Hematopoietic multipotent progenitor cell treated with erythropoietin and hydrocortisone succinate and interleukin-3 and kit ligand, for 4 days (in vitro differentiated cells): ENCODE data around the gene GAB3.
"Not testable (repeated sequence)": the region's sequence is repeated elsewhere in the genome, so short reads cannot be mapped to it uniquely, and the experiment has no call there.

Source experiments
- DNase-seq: peaks from one replicate; pipeline ENCODE4 v3.0.0-alpha.2; 2015

GAB3 gene

DNA sequence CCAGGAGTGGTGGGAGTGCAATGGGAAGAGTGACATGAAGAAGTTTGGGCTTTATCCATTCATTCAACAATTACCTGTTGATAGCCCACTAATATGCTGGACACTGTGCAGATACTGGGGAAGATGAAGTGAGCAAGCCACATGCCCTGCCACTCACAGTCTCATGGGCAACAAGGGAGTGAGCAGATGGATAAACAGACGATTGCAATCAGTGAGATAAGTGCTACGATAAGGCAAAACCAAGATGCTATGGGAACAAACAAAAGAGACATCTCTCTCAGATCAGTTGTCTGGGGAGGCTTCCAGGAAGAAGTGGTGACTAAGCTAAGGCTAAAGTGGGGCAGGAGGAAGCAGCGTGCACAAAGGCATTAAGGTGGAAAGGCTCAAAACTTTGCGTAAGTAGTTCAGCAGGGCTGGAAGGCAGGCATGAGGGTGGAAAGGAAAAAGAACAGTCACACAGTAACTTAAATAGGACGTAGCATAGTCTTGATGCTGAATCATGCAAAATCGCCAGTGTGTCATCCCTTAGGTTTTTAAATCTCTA is 31.7 kb downstream of the GAB3 start:
- peak; percentile 65 for DNase-seq

DNA sequence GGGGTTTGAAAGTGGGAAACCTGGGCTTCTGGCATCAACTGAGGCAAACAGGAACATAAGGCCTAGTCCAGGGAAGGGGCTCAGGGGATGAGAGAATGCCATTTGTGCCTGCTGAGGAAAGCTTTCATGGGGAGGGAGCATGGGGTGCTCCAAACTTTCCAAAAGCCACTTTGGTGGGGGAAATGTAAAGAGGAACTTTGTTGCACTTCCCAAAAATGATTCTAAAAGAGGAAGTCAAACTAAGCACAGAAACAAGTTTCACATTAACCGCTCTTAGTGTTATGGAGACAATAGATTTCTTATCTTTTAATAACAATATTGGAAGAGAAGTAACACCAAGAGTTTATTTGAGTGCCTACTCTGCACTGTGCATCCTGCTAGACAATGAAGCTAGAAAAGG is 32.3 kb downstream of the GAB3 start:
- DNase-seq: peak; percentile 72

DNA sequence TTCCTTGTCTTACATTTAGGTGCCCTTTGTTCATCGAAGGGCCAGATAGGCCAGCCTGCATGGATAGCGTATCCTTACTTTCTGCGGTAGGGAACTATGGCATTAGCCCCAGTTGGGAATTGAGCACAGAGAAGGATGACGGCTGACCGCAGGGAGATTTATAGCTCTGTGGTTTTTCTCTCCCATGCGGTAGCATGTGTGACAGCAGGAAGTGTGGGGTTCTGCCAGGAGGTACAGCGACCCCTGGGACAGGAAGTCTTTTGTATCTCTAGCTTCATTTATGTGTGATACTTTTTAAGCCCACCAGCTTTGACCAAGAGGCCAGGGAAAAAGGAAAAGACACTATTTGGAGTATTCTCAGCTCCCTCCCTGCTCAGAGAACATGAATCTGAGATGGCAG is 33.1 kb downstream of the GAB3 start:
- peak; percentile 87 for DNase-seq

- DNase-seq: no peak
These were observed 35.1 kb downstream of the GAB3 start for GRCh38 chrX:154715825-154716224.

GRCh38 chrX:154714925-154715324 is 36.0 kb downstream of the GAB3 start:
- DNase-seq: peak; percentile 76

DNA sequence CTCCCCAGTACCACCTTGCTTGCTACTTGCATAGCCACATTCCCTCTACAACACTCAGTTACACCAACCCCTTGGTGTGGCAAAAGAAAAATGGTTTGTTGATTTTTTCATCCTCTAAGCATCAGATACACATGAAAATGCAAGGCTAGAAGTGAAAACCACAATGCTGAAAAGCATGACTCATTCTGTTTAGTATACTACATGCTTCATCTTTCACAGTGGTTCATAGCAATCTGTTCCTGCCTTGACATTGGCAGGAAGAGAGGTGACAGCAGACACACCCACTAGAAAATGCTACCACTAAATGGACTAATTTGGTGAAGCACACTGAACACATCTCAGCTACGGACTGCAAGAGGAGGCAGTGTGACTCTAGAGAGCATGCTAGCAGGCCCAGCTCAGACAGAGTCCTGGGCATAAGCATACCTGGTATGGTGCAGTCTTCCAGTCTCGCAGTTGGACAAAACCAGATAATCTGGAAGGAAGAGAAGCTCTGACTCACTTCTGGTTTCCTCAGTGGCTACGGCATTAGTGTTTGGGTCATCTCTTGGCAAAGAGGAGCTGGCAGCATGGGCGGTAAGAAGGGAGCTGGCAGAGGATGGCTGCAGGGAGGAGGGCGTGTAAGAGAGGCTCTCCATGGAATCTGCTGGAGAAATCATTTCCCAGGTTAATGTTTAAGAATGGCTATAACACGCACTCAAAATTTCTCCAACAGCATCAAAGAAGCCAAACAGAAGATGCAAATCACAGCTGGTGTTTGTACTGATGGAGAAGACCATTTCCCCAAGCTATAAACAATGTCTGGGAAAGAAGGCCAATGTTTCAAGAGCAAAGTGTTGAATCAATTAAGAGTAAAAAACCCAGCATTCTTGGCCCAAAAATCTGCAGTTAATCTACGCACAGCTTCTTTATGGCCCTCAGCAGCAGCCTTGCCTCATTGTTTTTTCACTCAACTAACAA is 37.8 kb downstream of the GAB3 start:
- DNase-seq: peak; percentile 48

GRCh38 chrX:154711264-154711663 is 39.6 kb downstream of the GAB3 start:
- DNase-seq: no peak

DNA sequence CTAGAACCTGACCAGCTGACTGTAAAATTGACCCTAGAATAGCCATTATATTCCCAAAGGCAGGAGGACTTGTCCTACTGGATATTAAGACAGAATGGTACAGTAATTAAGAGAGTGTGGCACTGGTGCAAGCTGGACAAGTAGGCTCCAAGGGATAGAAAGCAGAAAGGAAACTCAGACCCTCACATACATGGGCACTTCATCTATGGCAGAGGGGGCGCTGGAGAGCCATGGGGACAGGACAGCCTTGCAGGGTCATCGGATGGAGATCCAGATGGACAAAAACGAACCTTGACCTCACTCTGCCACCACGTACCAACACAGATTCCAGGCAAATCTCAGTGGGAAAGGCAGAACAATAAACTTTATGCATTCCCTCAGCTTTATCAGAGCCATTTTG is 40.6 kb downstream of the GAB3 start:
- no peak for DNase-seq

- DNase-seq: no peak
These were observed 52.1 kb downstream of the GAB3 start for GRCh38 chrX:154698630-154699248.

DNA sequence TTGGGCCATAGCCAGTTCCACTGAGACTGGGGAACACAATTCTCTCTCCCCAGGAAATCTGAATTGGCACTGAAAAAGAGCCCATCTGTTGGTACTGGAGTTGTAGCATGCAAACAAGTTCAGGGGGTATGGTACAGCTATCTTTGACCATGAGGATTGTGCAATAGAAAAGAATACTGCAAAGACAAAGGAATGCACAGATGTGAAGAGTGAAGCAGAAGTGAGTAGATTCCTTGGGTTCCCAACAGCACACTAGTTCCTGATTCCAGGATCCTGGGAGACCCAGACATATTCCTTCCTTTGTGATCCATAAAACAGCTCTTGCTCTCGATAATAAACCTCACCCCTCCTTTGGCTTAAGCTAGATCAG is 54.2 kb downstream of the GAB3 start:
- no peak for DNase-seq

DNA sequence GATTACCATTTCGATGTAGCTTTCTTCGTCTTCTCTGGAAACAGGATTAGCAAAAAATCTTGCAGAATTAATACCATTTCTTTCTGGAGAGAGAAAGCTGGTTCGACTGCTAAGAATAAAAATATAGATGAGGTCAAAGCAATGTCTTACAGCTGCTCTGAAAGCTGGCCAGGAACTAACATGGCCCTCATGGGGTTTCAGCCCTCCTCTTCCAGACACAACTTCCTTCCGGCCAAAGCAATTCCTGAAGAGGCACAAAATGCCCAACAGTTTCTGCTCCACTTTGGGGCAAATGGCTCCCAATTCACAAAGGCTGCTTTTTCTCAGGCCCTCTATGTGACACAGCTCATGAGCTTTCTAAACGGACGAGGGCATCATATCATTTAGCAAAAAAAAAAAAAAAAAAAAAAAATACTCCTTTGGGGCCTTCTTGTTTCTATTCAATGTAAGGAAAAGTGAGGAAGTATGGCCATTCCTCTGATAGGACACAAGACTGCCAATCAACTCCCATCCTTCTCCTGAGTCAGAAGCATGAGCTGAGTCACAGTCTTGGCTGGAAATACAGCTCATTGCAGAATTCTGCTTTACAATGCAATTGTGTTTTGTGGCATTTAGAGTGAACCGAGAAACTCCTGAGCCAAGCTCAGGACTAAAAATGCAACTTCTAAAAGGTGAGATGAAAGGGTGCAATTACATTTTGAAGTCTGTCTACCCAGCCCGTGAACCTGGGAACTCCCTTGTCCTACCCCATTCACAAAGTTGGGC is 54.8 kb downstream of the GAB3 start:
- DNase-seq: no peak

- no peak for DNase-seq
These were observed 57.5 kb downstream of the GAB3 start for GRCh38 chrX:154693394-154693793.

DNA sequence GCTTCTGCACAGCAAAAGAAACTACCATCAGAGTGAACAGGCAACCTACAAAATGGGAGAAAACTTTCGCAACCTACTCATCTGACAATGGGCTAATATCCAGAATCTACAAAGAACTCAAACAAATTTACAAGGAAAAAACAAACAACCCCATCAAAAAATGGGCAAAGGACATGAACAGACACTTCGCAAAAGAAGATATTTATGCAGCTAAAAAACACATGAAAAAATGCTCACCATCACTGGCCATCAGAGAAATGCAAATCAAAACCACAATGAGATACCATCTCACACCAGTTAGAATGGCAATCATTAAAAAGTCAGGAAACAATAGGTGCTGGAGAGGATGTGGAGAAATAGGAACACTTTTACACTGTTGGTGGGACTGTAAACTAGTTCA is 60.4 kb downstream of the GAB3 start:
- not testable (repeated sequence) for DNase-seq

- DNase-seq: not testable (repeated sequence)
These were observed 78.8 kb downstream of the GAB3 start for GRCh38 chrX:154672084-154672483.

- DNase-seq: not testable (repeated sequence)
These were observed 80.0 kb downstream of the GAB3 start for GRCh38 chrX:154670848-154671247.

DNA sequence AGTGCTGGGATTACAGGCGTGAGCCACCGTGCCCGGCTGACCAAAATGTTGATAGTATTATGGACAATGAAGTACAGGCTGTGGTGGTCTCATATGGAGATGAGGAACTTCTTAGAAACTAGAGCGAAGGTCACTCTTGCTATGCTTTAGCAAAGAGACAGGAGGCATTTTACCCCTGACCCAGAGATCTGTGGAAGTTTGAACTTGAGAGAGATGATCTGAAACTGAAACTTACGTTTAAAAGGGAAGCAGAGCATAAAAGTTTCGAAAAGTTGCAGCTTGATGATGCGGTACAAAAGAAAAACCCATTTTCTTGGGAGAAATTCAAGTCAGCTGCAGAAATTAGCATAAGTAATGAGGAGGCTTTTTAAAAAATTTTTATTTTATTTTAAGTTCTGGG is 89.0 kb downstream of the GAB3 start:
- no peak for DNase-seq

DNA sequence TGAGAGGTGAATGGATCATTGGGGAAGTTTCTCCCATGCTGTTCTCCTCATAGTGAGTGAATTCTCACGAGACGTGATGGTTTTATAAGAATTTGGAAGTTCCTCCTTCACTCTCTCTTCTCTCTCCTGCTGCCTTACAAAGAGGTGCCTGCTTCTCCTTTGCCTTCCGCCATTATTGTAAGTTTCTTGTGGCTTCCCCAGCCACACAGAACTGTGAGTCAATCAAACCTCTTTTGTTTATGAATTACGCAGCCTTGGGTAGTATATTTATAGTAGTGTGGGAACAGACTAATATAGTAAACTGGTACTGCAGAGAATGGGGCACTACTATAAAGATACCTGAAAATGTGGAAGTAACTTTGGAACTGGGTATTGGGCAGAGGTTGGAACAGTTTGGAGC is 89.7 kb downstream of the GAB3 start:
- no peak for DNase-seq

DNA sequence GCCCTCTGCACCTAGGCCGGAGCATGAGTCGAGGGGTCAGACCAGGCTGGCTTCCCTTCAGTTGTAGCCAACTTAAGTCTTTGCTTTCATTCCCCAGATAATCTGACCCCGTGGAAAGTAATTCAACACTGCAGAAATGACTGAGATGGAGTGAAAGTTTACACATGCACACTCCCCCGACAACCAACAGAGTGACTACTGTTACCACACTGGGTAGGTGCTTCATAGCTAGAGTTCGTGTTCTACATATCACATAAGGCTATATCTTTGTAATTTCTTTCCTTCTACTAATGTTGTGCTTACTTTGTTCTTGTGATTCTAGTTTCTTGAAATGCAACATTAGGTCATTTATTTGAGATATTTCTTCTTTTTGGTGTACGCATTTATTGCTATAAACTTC is 90.3 kb downstream of the GAB3 start:
- DNase-seq: no peak

- DNase-seq: no peak
These were observed 91.9 kb downstream of the GAB3 start for GRCh38 chrX:154658957-154659356.

DNA sequence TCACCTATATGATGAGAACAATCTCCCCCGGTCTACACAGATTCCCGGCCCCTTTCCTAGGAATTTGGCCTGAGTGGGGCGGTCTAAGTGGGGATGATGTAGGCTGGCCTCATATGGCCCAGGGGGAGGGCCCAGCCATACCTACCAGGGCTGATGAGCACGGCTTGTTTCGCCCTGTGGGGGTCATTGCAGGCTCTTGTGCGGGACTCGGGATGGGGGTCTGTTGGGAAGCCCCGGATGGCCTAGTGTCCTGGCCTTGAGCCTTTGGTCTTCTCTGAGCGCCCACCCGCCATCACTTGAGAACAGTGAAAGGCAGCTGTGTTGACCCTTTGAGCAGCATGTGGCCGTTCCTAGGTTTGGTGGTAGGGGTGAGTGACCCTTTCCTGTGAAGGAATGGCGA is 92.7 kb downstream of the GAB3 start:
- no peak for DNase-seq

DNA sequence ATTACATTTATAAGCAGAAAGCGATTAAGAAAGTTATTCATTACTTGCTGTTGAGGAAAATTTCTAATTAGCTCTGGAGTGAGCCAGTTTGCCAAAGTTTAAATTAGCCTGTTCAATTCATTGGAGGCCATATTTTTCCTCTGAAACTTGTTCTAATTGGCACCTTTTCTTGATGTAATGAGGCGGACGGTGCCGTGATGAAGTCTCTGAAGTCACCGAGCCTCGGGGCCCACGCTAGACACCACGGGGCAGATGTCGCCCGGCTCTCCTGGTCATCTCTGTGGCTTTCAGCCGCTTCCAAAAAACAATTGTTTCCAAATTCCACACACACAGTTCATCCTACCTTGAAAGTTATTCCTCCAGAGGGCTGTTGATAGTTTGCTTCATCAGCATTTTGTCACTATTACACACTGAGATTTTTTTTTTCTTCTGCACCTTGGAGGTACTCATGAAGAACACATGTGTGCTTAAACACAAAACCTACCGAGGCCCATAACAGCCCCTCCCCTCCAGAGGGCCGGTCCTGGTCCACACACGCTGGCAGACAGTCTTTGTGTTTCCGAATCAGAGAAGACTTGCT is 93.6 kb downstream of the GAB3 start:
- DNase-seq: no peak

- DNase-seq: no peak
These were observed 95.1 kb downstream of the GAB3 start for GRCh38 chrX:154655786-154656185.

DNA sequence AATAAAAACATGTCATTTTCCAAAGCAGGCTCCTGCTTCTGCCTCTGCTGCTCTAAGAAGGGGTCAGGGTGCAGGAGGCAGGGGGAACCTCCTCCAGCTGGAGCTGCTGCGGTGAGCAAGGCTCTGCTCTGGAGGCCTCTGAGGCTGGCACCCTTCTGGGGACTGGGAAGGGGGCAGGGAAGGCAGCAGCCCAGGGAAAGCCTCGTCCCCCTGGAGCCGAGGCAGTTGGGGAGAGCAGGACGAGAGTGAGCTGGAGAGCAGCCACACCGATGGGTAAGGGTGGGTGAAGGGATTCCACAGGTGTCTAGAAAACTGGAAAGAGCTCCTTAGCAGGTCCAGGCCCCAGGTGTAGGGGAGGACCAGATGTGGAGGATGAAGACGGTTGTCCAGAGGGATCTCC is 95.5 kb downstream of the GAB3 start:
- no peak for DNase-seq
